GM23248 (cell line): Measurements from ENCODE around the gene KRT84. TPM values are rescaled to one million over a fixed set of nuclear protein-coding genes. Genes with fewer than 3 reads are reported as not detected.

Source experiments
- DNase-seq: peaks from one replicate; pipeline ENCODE4 v3.0.0-alpha.2; 2015
- H2AFZ ChIP-seq: fragments of 200-600 bp; sonication (generic); 2 replicates; pipeline ENCODE4 v1.6.1; 2016; ENCODE audit warnings: antibody characterized with exemption
- H3F3A ChIP-seq: fragments of 200-600 bp; sonication (generic); 2 replicates; pipeline ENCODE4 v1.6.1; 2016; ENCODE audit warnings: mild to moderate bottlenecking, antibody characterized with exemption, mixed run types; ENCODE audit not compliant: insufficient read depth
- H3K27ac ChIP-seq: fragments of 200-600 bp; sonication (generic); 2 replicates; pipeline ENCODE4 v1.5.1; 2016; ENCODE audit warnings: mild to moderate bottlenecking
- H3K27me3 ChIP-seq: fragments of 200-600 bp; sonication (generic); replicated peaks from 2 replicates; pipeline ENCODE4 v1.6.1; 2016; ENCODE audit warnings: mild to moderate bottlenecking; ENCODE audit not compliant: insufficient read depth
- H3K36me3 ChIP-seq: fragments of 200-600 bp; sonication (generic); 2 replicates; pipeline ENCODE4 v1.6.1; 2016; ENCODE audit warnings: low read depth, mild to moderate bottlenecking
- H3K4me1 ChIP-seq: fragments of 200-600 bp; sonication (generic); 2 replicates; pipeline ENCODE4 v1.6.1; 2016; ENCODE audit warnings: mild to moderate bottlenecking; ENCODE audit not compliant: insufficient read depth
- H3K4me2 ChIP-seq: fragments of 200-600 bp; sonication (generic); one replicate; pipeline ENCODE4 v1.6.1; 2016; ENCODE audit warnings: mild to moderate bottlenecking; ENCODE audit not compliant: unreplicated experiment
- H3K4me3 ChIP-seq: fragments of 200-600 bp; sonication (generic); 2 replicates; pipeline ENCODE4 v1.5.1; 2016; ENCODE audit warnings: mild to moderate bottlenecking
- H3K79me2 ChIP-seq: fragments of 200-600 bp; sonication (generic); 2 replicates; pipeline ENCODE4 v1.6.1; 2016; ENCODE audit warnings: mild to moderate bottlenecking; ENCODE audit not compliant: insufficient read depth
- H3K9ac ChIP-seq: fragments of 200-600 bp; sonication (generic); 2 replicates; pipeline ENCODE4 v1.6.1; 2016; ENCODE audit warnings: mild to moderate bottlenecking
- H3K9me2 ChIP-seq: fragments of 200-600 bp; sonication (generic); 2 replicates; pipeline ENCODE4 v1.6.1; 2016; ENCODE audit warnings: mixed run types, mild to moderate bottlenecking, moderate library complexity; ENCODE audit not compliant: insufficient read depth
- H3K9me3 ChIP-seq: fragments of 200-600 bp; sonication (generic); one replicate; pipeline ENCODE4 v1.6.1; 2017; ENCODE audit warnings: low read depth
- H4K20me1 ChIP-seq: fragments of 200-600 bp; sonication (generic); 2 replicates; pipeline ENCODE4 v1.6.0; 2016; ENCODE audit not compliant: insufficient read depth
- EZH2 ChIP-seq: fragments of 200-600 bp; sonication (generic); IDR thresholded peaks from 2 replicates; pipeline ENCODE4 v1.6.1; 2018; ENCODE audit warnings: antibody characterized with exemption, mild to moderate bottlenecking; ENCODE audit not compliant: insufficient read depth, poor library complexity, severe bottlenecking
- EZH2phosphoT487 ChIP-seq: fragments of 200-600 bp; sonication (generic); IDR thresholded peaks from 2 replicates; pipeline ENCODE4 v1.6.1; 2018; ENCODE audit warnings: antibody characterized with exemption, moderate library complexity, mild to moderate bottlenecking, low read depth; ENCODE audit not compliant: insufficient read depth
- WGBS, 2 experiments: methylation state at CpG; one replicate each; pipeline ENCODE4 v1.1.6; 2015 to 2017; ENCODE audit warnings: low lambda C conversion rate in 2 of 2, low coverage in 1 of 2; ENCODE audit errors: missing lambda C conversion rate in 2 of 2; 5-methylcytosine and 5-hydroxymethylcytosine counted together
- in situ Hi-C: fragments of 300-500 bp; cut with MboI; formaldehyde crosslinking; loops from 2 replicates; pipeline ENCODE4 v1.15.0; 2020
- polyA plus RNA-seq: library from polyadenylated mRNA; unstranded; fragments of >200 nt; fragmentation: Nextera tagmentation; extraction: Ambion mirVana; gene quantifications from 2 replicates; pipeline ENCODE4 v1.2.1, GENCODE V29; 2016
- total RNA-seq: library from RNA; depleted of rRNA; stranded (reverse); fragments of >200 nt; shearing (Covaris generic); gene quantifications from 2 replicates; pipeline ENCODE4 v1.2.3, GENCODE V29; 2014

The KRT84 gene
- total and polyA plus RNA-seq, 2 experiments from 2014 or later = not detected

GRCh38 chr12:52394836-52395405 is 9.5 kb upstream of the KRT84 start:
- H3K36me3 ChIP-seq = no peaks in the 10 kb centered on the region
- H4K20me1 ChIP-seq = no peaks in the 10 kb centered on the region
- no peaks in the 10 kb centered on the region for H3K79me2 ChIP-seq
- no peak overlapping the region for H2AFZ ChIP-seq
- no peaks in the 10 kb centered on the region for H3F3A ChIP-seq
- in situ Hi-C loops = loop anchor here (25.0 kb wide), 1 partner anchor 592 kb away; no protein-coding TSS in a partner anchor
- H3K4me1 ChIP-seq = peaks cover 5% of the 10 kb centered on the region
- WGBS, 2 experiments = 70 to 79% methylated on average over 13 of the region's 13 CpGs
- H3K27ac ChIP-seq = no peak overlapping the region
- H3K4me2 ChIP-seq = no peak overlapping the region
- peaks cover 32% of the 10 kb centered on the region for H3K27me3 ChIP-seq
- no peak overlapping the region for H3K4me3 ChIP-seq
- no peaks in the 10 kb centered on the region for H3K9me2 ChIP-seq
- no peaks in the 10 kb centered on the region for H3K9me3 ChIP-seq
- no peak for DNase-seq
- H3K9ac ChIP-seq = no peak overlapping the region
- TF ChIP-seq EZH2 (no peak), EZH2phosphoT487 (no peak)

DNA sequence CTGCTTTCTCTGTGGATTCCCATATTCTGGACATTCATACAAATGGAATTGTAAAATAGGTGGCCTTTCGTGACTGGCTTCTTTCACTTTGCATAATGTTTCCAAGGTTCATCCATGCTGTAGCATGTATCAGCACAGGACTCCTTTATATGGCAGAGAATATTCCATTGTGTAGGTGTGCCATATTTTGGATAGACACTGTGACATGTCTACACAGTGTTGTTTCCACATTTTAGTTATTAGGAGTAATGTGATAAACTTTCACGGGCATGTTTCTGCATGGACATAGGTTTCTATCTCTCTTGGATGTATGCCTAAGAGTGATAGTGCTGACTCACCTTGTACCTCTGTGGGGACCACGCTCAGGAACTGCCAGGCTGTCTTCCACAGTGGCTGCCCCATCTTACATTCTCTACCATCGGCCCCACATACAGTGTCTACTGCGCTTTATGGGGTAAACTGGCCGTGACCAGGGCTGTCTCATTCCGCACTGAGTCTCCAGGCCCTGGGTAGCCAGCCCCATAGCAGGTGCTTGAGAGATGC is 7.1 kb upstream of the KRT84 start:
- Histone ChIP-seq H2AFZ (no peak overlapping the region), H3K4me1 (peaks cover 14% of the 10 kb centered on the region), H3K27ac (no peak overlapping the region), H3K27me3 (peaks cover 25% of the 10 kb centered on the region), H3K36me3 (no peaks in the 10 kb centered on the region), H3K9ac (no peak overlapping the region), H3K4me2 (no peak overlapping the region), H3K9me3 (no peaks in the 10 kb centered on the region), H3K4me3 (no peak overlapping the region), H3K9me2 (no peaks in the 10 kb centered on the region), H4K20me1 (no peaks in the 10 kb centered on the region), H3F3A (peaks cover 6% of the 10 kb centered on the region), H3K79me2 (no peaks in the 10 kb centered on the region)
- DNase-seq = no peak
- TF ChIP-seq EZH2 = no peak
- no peak for TF ChIP-seq EZH2phosphoT487
- in situ Hi-C loops = loop anchor here (25.0 kb wide), 1 partner anchor 595 kb away; no protein-coding TSS in a partner anchor
- 90 to 91% methylated on average over 7 of the region's 7 CpGs for WGBS, 2 experiments

GRCh38 chr12:52391618-52392002 is 6.2 kb upstream of the KRT84 start:
- no peaks in the 10 kb centered on the region for H3K36me3 ChIP-seq
- in situ Hi-C loops = loop anchor here (25.0 kb wide), 1 partner anchor 596 kb away; no protein-coding TSS in a partner anchor
- H4K20me1 ChIP-seq = no peaks in the 10 kb centered on the region
- H2AFZ ChIP-seq = no peak overlapping the region
- no peaks in the 10 kb centered on the region for H3K79me2 ChIP-seq
- 21 to 22% methylated on average over 3 to 4 of the region's 4 CpGs for WGBS, 2 experiments
- no peak overlapping the region for H3K9ac ChIP-seq
- no peak overlapping the region for H3K27ac ChIP-seq
- H3K4me3 ChIP-seq = no peak overlapping the region
- no peak overlapping the region for H3K4me2 ChIP-seq
- peaks cover 25% of the 10 kb centered on the region for H3K27me3 ChIP-seq
- H3F3A ChIP-seq = peaks cover 6% of the 10 kb centered on the region
- H3K9me3 ChIP-seq = no peaks in the 10 kb centered on the region
- TF ChIP-seq EZH2 (no peak), EZH2phosphoT487 (no peak)
- no peaks in the 10 kb centered on the region for H3K9me2 ChIP-seq
- H3K4me1 ChIP-seq = peaks cover 14% of the 10 kb centered on the region
- peak; percentile 38 for DNase-seq

GRCh38 chr12:52390739-52391617 is 5.5 kb upstream of the KRT84 start:
- H3K4me1 ChIP-seq = peaks cover 14% of the 10 kb centered on the region
- 55 to 56% methylated on average over 11 of the region's 11 CpGs for WGBS, 2 experiments
- H3K9ac ChIP-seq = no peak overlapping the region
- peaks cover 6% of the 10 kb centered on the region for H3F3A ChIP-seq
- no peak overlapping the region for H3K27ac ChIP-seq
- H4K20me1 ChIP-seq = no peaks in the 10 kb centered on the region
- peak; percentile 61 for DNase-seq
- no peak overlapping the region for H2AFZ ChIP-seq
- H3K4me3 ChIP-seq = no peak overlapping the region
- peaks cover 27% of the 10 kb centered on the region for H3K27me3 ChIP-seq
- H3K9me2 ChIP-seq = no peaks in the 10 kb centered on the region
- no peaks in the 10 kb centered on the region for H3K36me3 ChIP-seq
- H3K4me2 ChIP-seq = no peak overlapping the region
- no peaks in the 10 kb centered on the region for H3K9me3 ChIP-seq
- H3K79me2 ChIP-seq = no peaks in the 10 kb centered on the region
- no peak for TF ChIP-seq EZH2phosphoT487
- TF ChIP-seq EZH2 = no peak
- in situ Hi-C loops = loop anchor here (25.0 kb wide), 1 partner anchor 596 kb away; no protein-coding TSS in a partner anchor
